ENCODE results near the gene CCDC30. TPM values are rescaled to one million over a fixed set of nuclear protein-coding genes. Genes with fewer than 3 reads are reported as not detected.

CCDC30 gene
- total and polyA plus RNA-seq, 7 donors, result 0.69 to 3.9 (median 3.3) TPM

DNA sequence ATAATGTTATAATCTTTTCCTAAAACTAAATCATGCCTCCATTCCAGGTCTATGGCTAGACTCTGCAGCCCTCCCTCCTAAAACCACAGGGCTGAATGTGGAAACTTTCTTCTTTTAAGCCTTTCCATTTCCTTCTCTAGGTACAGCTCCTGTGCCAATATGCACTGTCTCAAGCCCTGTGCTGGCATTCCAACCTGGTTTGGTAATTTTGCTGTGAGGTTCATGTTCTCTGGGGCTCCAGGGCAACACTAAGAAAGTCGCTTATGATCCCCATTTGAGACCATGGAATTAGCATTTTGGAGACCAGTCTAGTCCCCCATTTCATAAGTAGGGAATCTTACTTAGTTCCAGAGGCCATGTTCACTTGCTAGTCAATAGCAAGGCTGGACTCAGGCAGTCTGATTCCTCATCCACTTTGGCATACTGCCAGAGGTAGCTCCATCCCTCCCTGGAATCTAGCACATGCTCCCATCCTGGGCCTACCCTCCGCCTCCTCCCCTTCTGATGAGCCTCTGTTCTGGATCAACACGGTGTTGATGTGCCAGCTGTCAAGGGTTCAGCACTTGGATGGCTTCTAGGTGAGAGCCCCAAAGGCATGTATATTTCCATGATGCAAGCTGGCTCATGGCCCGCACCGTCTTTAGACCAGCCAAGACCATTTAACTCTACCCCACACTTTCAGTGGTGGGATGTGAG lies 43.8 kb upstream of the CCDC30 start:
- Histone ChIP-seq H3K4me1 (peaks cover 0 to 38% (median 34%) of the 10 kb centered on the region in 4 donors), H3K4me3 (no peak overlapping the region), H3K27me3 (no peaks in the 10 kb centered on the region), H3K27ac (peak overlapping the region in 3 of 4 donors; percentile 74 to 87 (median 80)), H3K9me3 (no peaks in the 10 kb centered on the region), H3K36me3 (no peaks in the 10 kb centered on the region)
- 87 to 93% methylated on average over 5 of the region's 5 CpGs for WGBS, 2 donors
- TF ChIP-seq POLR2AphosphoS5 (IDR thresholded peaks at IDR 0.05) (peak; percentile 87 to 95 (median 90)), POLR2A (IDR thresholded peaks at IDR 0.05) (no peak), EP300 (IDR thresholded peaks at IDR 0.05) (peak; percentile 35 to 95 (median 80))
- TF ChIP-seq, protein P1, sequence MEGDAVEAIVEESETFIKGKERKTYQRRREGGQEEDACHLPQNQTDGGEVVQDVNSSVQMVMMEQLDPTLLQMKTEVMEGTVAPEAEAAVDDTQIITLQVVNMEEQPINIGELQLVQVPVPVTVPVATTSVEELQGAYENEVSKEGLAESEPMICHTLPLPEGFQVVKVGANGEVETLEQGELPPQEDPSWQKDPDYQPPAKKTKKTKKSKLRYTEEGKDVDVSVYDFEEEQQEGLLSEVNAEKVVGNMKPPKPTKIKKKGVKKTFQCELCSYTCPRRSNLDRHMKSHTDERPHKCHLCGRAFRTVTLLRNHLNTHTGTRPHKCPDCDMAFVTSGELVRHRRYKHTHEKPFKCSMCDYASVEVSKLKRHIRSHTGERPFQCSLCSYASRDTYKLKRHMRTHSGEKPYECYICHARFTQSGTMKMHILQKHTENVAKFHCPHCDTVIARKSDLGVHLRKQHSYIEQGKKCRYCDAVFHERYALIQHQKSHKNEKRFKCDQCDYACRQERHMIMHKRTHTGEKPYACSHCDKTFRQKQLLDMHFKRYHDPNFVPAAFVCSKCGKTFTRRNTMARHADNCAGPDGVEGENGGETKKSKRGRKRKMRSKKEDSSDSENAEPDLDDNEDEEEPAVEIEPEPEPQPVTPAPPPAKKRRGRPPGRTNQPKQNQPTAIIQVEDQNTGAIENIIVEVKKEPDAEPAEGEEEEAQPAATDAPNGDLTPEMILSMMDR (IDR thresholded peaks at IDR 0.05), result no peak
- intact Hi-C loops (cut with DNase I), result loop anchor here (2.0 kb wide), 1 partner anchor 38 kb away; the partner anchor contains the start of genes PPCS and ZMYND12
- peak; percentile 94 for DNase-seq

DNA sequence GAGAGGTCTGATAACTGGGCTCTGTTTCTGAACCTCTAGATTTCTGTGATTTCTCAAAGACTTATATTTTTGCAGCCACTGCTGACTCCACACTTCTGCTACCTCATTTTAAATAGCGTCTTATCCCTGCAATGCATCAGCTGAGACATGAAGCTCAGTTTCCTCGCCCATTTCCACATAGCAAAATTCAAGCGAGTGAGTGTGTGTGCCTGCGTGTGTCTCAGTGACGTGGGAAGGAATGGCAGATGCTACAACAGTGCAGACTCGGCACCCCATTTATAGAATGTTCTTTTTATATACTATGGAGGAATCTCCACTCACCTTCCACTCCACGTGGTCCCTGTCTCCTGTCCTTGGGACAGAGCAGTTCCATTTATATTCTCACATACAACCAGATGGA lies 43.0 kb upstream of the CCDC30 start:
- Histone ChIP-seq H3K4me1 (peaks cover 0 to 38% (median 34%) of the 10 kb centered on the region in 4 donors), H3K27me3 (no peaks in the 10 kb centered on the region), H3K36me3 (no peaks in the 10 kb centered on the region), H3K9me3 (no peaks in the 10 kb centered on the region), H3K4me3 (no peak overlapping the region), H3K27ac (peak overlapping the region in 3 of 4 donors; percentile 74 to 87 (median 80))
- TF ChIP-seq, protein P1 (IDR thresholded peaks at IDR 0.05), result no peak
- peak; percentile 29 to 95 (median 76) for TF ChIP-seq EP300 (IDR thresholded peaks at IDR 0.05)
- TF ChIP-seq POLR2A (IDR thresholded peaks at IDR 0.05), result no peak
- TF ChIP-seq POLR2AphosphoS5 (IDR thresholded peaks at IDR 0.05), result peak; percentile 53 to 87 (median 67)
- DNase-seq, result peak; percentile 75
- WGBS, 2 donors, result 88 to 89% methylated on average over 7 of the region's 7 CpGs
- intact Hi-C loops (cut with DNase I), result loop anchor here (2.0 to 5.0 kb wide), 2 partner anchors 38 to 83 kb away; partner anchors contain the start of gene RIMKLA

DNA sequence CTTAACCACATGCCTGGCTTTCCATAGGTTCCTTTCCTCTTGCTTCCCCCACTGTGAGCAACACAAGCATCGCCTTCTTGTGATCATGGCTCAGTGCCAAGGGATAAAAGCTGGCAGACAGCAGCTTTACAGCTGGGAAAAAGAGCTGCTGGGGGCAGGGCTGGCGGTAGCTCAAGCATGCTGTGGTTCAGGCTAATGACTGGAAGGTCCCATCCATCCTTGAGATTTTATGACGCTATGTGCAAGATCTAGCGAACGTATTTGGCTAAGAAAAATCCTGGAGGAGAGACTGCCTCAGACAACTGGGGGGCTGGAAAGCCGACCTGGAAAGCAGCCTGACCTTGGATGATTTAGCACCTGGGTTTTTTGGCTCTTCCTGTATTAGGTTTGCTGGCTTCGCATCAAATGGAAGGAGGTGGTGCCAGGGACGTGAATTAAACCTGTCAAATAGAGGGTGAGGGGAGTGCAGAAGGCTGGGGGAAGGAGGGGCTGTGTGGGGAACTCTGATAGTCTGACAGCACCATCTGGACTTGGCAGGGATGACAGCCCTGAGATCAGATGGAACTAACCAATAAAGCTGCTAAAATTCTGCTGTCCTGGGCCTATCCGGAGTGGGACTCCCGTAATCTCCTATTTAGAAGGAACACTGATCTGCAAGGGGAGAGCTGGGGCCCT lies 42.0 kb upstream of the CCDC30 start:
- WGBS, 2 donors, result 18 to 36% methylated on average over 10 of the region's 10 CpGs
- Histone ChIP-seq H3K9me3 (no peaks in the 10 kb centered on the region), H3K4me1 (peaks cover 0 to 38% (median 34%) of the 10 kb centered on the region in 4 donors), H3K27ac (peak overlapping the region in 3 of 4 donors; percentile 74 to 87 (median 80)), H3K4me3 (no peak overlapping the region), H3K36me3 (no peaks in the 10 kb centered on the region), H3K27me3 (no peaks in the 10 kb centered on the region)
- intact Hi-C loops (cut with DNase I), result loop anchor here (2.0 to 5.0 kb wide), 2 partner anchors 39 to 84 kb away; partner anchors contain the start of gene RIMKLA
- TF ChIP-seq, protein P1 (IDR thresholded peaks at IDR 0.05), result no peak
- TF ChIP-seq POLR2AphosphoS5 (IDR thresholded peaks at IDR 0.05) (peak; percentile 46 to 92 (median 77)), EP300 (IDR thresholded peaks at IDR 0.05) (peak in 3 of 4 donors; percentile 29 to 93 (median 80)), POLR2A (IDR thresholded peaks at IDR 0.05) (no peak)
- DNase-seq, result peak; percentile 90

DNA sequence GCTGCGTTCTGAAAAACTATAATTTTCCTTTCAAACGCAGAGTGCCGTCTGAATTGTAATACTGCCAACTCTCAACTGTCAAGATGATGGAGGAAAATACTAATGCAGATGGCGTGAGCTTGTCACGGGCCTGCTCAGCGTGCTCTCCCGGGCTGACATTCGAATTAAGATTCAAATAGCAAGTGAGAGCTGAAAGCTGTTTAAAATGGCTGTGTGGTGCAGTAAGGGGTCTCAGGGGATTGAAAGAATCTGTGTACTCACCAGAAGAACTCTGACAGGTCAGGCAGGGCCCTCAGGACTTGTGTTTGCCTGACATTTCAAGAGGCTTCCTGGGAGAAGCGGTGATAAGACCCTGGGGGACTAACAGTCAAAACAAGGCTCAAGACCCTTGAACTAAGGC lies 40.3 kb upstream of the CCDC30 start:
- no peak overlapping the region for H3K4me3 ChIP-seq
- no peaks in the 10 kb centered on the region for H3K27me3 ChIP-seq
- H3K27ac ChIP-seq, result no peak overlapping the region
- no peaks in the 10 kb centered on the region for H3K36me3 ChIP-seq
- 84 to 86% methylated on average over 9 of the region's 9 CpGs for WGBS, 2 donors
- H3K9me3 ChIP-seq, result no peaks in the 10 kb centered on the region
- DNase-seq, result no peak
- no peak for TF ChIP-seq EP300 (IDR thresholded peaks at IDR 0.05)
- no peak for TF ChIP-seq POLR2A (IDR thresholded peaks at IDR 0.05)
- TF ChIP-seq POLR2AphosphoS5 (IDR thresholded peaks at IDR 0.05), result no peak
- TF ChIP-seq, protein P1 (IDR thresholded peaks at IDR 0.05), result no peak
- H3K4me1 ChIP-seq, result peaks cover 0 to 38% (median 34%) of the 10 kb centered on the region in 4 donors
- intact Hi-C loops (cut with DNase I), result loop anchor here (5.0 kb wide), 1 partner anchor 40 kb away; the partner anchor contains the start of gene RIMKLA

All from sigmoid colon (tissue), 7 donors.